HG03378 (cell line): ENCODE measurements around the gene MOGAT3.
"Not testable (repeated sequence)": the region's sequence is repeated elsewhere in the genome, so short reads cannot be mapped to it uniquely, and the experiment has no call there.

ENCODE experiments used
- ATAC-seq: cut with Tn5 transposase; IDR thresholded peaks from one replicate; pipeline ENCODE4 v1.9.1; 2021; ENCODE audit warnings: mild to moderate bottlenecking, moderate library complexity; ENCODE audit not compliant: unreplicated experiment

MOGAT3 gene

GRCh38 chr7:101205901-101206664, 5.2 kb upstream of the MOGAT3 start:
- no peak for ATAC-seq

- ATAC-seq, result not testable (repeated sequence)
Measured at GRCh38 chr7:101203740-101204738, 3.2 kb upstream of the MOGAT3 start.

DNA sequence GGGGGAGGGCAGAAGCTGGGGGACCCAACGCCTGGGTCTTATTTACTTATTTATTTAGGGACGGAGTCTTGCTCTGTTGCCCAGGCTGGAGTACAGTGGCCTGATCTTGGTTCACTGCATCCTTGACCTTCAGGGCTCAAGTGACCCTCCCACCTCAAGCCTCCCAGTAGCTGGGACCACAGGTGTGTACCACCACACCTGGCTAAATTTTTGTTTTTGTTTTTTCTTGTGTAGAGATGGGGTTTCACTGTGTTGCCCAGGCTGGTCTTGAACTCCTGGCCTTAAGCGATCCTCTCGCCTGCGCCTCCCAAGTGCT, 1.7 kb upstream of the MOGAT3 start:
- no peak for ATAC-seq

DNA sequence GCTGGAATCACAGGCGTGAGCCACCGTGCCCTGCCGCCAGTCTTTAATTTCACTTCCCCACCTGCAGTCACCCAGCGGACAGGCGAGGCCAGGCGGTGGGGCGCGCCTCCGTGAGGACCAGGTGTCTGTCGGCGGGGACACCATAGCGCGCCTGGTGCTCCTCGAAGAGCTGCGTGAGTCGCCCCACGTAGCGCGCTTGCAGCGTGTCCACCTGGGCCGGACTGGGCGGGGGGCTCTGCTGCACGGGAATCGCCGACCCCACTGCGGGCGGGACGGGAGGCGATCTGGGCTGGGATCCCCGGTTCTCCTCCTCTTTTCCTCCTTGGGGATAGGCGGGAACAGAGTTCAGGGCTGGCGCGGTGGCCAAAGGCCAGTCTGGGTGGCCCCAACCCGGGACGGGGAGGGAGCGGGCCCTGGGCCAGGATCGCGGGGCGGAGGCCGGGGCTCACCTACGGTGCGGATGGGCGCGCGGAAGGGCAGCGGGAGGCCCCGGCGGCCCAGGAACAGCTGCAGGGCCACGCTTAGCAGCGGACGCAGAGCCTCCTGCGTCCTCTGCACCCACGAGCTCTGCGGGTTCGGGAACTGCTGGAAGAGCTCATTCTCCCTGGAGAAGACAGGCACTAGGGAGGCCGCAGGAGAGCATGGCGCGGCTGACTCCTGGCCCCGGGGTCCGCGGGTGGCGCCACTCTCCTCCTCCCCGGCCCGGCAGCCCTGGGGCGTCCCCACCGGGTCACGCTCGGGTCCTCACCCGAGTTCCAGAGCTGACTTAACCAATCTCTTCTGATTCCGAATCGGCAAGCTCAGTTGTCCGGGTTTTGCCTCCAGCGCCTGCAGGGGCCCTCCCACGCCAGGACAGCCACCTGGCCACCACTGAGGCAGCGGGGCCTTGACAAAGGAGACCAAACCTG, 1.1 kb upstream of the MOGAT3 start:
- no peak for ATAC-seq

DNA sequence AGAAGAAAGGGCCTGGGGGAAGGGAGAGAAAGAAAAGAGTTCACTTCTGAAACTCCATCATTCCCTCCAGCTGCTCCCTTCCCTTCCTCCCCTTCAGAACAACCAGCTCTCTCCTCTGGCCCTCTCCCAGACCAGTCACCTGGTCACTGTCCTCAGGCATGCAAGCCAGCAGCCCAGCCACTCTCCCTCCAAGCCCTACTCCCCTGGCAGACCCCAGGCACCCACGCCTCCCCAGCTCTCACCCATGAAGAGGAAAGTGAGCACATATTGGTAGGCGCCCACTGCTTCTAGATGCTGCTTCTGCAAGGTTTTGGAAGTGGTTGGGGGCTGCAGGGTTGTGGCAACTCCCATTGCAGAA, 353 bp downstream of the MOGAT3 start:
- no peak for ATAC-seq

DNA sequence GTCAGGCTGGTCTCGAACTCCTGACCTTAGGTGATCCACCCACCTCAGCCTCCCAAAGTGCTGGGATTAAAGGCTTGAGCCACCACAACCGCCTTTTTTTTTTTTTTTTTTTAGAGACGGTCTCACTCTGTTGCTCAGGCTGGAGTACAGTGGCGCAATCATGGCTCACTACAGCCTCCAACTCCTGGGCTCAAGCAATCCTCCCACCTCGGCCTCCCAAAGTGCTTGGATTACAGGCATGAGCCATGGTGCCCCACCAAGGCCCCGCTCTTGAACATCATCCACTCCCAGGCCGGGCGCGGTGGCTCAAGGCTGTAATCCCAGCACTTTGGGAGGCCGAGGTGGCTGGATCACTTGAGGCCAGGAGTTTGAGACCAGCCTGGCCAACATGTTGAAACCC, 1.3 kb downstream of the MOGAT3 start:
- not testable (repeated sequence) for ATAC-seq

- ATAC-seq, result no peak
Measured at GRCh38 chr7:101198476-101198875, 2.4 kb downstream of the MOGAT3 start.

- no peak for ATAC-seq
Measured at GRCh38 chr7:101197991-101198390, 2.8 kb downstream of the MOGAT3 start.

DNA sequence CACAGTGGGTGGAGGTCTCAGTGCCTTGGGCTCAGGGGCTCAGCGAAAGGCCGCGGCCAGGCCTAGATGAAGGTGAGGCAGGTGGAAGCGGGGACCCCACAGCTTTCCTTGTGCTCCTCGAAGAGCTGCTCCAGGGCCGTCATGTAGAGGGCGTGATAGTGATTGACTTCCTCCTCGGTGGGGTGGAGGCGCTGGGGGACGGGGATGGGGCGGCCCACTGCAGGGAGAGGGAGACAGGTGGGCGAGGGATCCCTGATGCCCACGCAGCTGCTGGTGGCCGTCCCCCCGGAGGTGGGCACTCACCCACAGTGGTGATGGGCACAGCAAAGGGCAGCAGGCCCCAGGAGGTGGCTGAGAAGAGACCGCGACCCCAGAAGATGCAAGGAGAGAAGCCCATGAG, 5.0 kb downstream of the MOGAT3 start:
- no peak for ATAC-seq

DNA sequence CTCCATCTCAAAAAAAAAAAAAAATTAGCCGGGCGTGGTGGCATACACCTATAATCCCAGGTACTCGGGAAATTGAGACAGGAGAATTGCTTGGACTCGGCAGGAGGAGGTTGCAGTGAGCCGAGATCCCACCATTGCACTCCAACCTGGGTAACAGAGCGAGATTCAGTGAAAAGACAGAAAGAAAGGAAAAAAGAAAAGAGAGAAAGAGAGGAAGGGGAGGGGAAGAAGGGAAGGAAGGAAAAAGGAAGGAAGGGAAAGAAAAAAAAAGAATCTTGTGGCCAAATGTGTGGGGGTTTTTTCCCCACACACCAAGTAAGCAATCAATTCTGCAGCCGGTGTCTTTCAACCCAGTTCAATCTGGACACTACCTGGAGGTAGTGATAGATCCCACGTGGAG, 11.7 kb downstream of the MOGAT3 start:
- ATAC-seq, result no peak

GRCh38 chr7:101186844-101187428, 13.9 kb downstream of the MOGAT3 start:
- no peak for ATAC-seq

DNA sequence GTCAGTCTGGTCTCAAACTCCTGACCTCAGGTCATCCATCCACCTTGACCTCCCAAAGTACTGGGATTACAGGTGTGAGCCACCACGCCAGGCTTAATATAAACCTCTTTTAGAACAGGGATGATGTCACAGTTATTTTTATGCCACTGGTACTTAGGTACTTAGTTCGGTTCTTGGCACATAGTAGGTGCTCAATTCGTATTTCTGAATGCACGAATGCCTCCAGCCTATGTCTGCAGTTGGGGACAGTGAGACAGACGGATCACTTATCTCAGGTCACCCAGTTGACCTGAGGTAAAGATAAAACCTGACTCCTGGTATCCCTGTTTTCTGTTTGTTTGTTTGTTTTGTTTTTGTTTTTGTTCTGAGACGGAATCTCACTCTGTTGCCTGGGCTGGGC, 14.6 kb downstream of the MOGAT3 start:
- ATAC-seq, result no peak

GRCh38 chr7:101185258-101185839, 15.5 kb downstream of the MOGAT3 start:
- no peak for ATAC-seq

DNA sequence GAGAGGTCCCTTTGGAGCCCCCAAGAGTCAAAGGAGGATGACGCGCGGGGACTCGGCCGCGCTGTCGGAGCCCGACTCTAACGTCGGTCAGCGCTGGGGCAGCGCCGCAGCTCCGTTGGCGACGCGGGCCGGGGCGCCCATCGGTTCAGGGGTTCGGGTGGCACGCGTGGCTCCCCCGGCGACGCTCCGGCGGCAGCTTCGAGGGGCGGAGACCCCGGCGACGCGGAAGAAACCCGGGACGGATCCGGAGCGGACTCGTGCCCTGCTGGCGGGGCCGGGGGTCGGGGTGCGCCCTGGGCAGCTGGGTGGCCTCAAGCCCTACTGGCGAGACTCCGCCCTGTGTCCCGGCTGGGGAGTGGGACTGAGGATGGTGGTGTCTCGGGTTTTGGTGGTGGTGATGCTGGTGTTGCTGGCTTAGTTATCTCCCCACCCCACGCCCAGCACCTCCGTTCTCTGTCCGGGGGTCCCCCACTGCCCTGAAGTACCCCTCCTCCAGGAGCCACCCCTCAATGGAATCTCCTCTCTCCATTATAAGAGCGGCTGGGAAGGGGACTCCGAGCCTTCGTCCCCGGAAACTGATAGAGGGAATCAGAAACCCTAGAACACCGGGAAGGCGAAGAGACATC, 20.6 kb downstream of the MOGAT3 start, which contains the start of gene NAT16:
NAT16 (minus strand) TSS at position 164 of the 626 bp plus-strand sequence. CDS start 5,486 bp downstream, outside the sequence.
- ATAC-seq, result no peak

- ATAC-seq, result no peak
Measured at GRCh38 chr7:101179713-101180112, 21.1 kb downstream of the MOGAT3 start.

DNA sequence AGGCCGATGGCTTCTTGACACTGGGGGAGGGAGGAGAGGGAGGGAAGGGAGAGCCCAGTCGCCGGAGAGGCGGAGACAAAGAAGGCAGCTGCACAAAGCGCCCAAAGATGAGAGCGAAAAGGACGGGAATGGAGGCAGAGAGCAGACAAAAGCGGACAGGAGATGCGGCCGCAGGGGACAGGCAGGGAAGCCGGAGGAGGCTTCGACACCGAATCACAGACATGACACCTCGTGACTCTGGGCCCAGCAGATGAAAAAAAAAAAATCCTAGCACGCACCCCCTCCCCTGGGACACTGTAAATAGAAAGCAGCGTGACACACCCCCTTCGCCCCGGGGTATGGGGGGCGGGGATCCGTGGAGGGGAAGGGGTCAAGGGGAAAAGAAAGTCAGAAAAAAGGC, 21.7 kb downstream of the MOGAT3 start:
- no peak for ATAC-seq

DNA sequence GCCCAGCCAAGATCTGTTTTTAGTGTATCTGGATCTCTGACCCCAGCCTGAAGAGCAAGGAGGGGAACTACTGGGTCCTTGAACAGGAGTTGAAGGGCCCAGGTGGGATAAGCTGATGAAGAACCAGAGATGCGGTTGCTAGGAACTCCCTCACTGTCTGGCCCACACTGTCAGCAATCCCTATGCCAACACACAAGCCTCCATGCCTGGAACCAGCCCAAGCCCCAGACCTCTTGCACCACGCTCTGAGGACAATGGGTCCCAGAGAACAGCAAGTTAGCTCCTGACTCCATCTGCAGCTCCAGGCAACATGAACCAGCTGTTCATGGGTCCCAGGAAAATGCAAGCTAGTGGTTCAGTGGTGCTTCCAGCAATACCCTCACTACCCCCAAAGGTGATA, 23.2 kb downstream of the MOGAT3 start:
- no peak for ATAC-seq

GRCh38 chr7:101175664-101176063, 25.2 kb downstream of the MOGAT3 start:
- ATAC-seq, result no peak

GRCh38 chr7:101174322-101174854, 26.4 kb downstream of the MOGAT3 start:
- ATAC-seq, result no peak
